ENCODE data around the gene FADS6.

DNA sequence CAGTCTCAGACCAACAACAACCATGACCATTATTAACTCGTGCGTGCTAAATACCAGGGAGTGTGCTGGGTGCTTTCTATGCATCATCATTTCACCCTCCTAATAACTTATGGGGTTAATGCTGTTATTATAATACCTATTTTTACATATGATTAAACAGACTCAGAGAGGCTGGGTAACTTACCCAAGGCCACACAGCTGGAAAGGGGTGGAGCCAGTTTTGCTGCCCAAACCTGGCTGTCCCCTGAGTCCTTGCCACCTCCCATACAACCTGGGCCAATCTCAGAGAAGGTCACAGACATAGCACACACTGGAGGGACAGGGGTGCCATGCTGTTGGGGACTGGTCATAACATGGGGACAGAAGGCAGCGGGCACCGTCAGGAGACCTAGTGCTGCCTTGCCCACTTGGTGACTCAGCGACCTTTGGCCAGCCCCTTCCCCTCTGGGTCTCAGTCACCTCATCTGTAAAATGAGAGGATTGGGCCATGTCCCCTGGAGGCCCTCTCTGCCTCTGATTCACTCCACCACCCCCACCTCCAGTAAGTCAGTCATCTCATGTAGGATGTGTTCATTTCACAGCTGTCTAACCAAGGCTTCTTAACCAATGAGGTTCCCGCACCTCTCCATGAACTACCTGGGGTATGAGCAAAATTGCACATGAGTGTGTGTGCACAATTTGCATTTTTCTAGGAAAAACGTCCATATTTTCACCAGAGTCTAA, 11.4 kb upstream of the FADS6 start:
- TF ChIP-seq, protein P1, sequence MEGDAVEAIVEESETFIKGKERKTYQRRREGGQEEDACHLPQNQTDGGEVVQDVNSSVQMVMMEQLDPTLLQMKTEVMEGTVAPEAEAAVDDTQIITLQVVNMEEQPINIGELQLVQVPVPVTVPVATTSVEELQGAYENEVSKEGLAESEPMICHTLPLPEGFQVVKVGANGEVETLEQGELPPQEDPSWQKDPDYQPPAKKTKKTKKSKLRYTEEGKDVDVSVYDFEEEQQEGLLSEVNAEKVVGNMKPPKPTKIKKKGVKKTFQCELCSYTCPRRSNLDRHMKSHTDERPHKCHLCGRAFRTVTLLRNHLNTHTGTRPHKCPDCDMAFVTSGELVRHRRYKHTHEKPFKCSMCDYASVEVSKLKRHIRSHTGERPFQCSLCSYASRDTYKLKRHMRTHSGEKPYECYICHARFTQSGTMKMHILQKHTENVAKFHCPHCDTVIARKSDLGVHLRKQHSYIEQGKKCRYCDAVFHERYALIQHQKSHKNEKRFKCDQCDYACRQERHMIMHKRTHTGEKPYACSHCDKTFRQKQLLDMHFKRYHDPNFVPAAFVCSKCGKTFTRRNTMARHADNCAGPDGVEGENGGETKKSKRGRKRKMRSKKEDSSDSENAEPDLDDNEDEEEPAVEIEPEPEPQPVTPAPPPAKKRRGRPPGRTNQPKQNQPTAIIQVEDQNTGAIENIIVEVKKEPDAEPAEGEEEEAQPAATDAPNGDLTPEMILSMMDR (conservative IDR thresholded peaks at IDR 0.05), result no peak
- TF ChIP-seq ZFX (IDR thresholded peaks at IDR 0.05), result no peak
